Nephron (organoid): ENCODE measurements around the gene CHRNA1.

Experiments
- H3K27ac Mint-ChIP-seq, 3 experiments: 2 replicates each; pipeline ENCODE4 v1.8.0; 2020; ENCODE audit warnings: mixed read lengths in 3 of 3, mild to moderate bottlenecking in 2 of 3, moderate library complexity in 1 of 3
- H3K27me3 Mint-ChIP-seq: 2 replicates; pipeline ENCODE4 v1.8.0; 2021; ENCODE audit warnings: low read depth, mild to moderate bottlenecking, moderate library complexity, mixed read lengths
- H3K36me3 Mint-ChIP-seq: 2 replicates; pipeline ENCODE4 v1.8.0; 2020; ENCODE audit warnings: low read depth, mixed read lengths
- H3K4me1 Mint-ChIP-seq: 2 replicates; pipeline ENCODE4 v1.8.0; 2020; ENCODE audit warnings: mixed read lengths
- H3K4me3 Mint-ChIP-seq, 3 experiments: 2 replicates each; pipeline ENCODE4 v1.8.0; 2020; ENCODE audit warnings: mild to moderate bottlenecking in 3 of 3, mixed read lengths in 3 of 3, moderate library complexity in 2 of 3
- H3K9me3 Mint-ChIP-seq: 2 replicates; pipeline ENCODE4 v1.8.0; 2020; ENCODE audit warnings: mixed read lengths
- CTCF ChIP-seq, 3 experiments: fragments of 200-600 bp; sonication (generic); IDR thresholded peaks; one replicate each; pipeline ENCODE4 v1.5.0; 2021; ENCODE audit warnings: antibody characterized with exemption in 3 of 3; ENCODE audit not compliant: unreplicated experiment in 3 of 3

Gene CHRNA1

GRCh38 chr2:174699993-174700766 is 64.1 kb downstream of the CHRNA1 start:
- Mint-ChIP-seq H3K9me3 (no peaks in the 10 kb centered on the region), H3K36me3 (no peaks in the 10 kb centered on the region), H3K27me3 (peaks cover 18% of the 10 kb centered on the region), H3K4me3 (no peak overlapping the region), H3K27ac (no peak overlapping the region), H3K4me1 (no peaks in the 10 kb centered on the region)
- TF ChIP-seq CTCF (IDR thresholded peaks at IDR 0.05; ENCODE audit: unreplicated experiment in 3 of 3): peak; percentile 70 to 73 (median 71)
